HG03442 (cell line): ENCODE results near the gene KANSL3.

Source experiments
- ATAC-seq: cut with Tn5 transposase; IDR thresholded peaks from one replicate; pipeline ENCODE4 v1.9.1; 2021; ENCODE audit warnings: mild to moderate bottlenecking, moderate library complexity; ENCODE audit not compliant: unreplicated experiment

The KANSL3 gene

DNA sequence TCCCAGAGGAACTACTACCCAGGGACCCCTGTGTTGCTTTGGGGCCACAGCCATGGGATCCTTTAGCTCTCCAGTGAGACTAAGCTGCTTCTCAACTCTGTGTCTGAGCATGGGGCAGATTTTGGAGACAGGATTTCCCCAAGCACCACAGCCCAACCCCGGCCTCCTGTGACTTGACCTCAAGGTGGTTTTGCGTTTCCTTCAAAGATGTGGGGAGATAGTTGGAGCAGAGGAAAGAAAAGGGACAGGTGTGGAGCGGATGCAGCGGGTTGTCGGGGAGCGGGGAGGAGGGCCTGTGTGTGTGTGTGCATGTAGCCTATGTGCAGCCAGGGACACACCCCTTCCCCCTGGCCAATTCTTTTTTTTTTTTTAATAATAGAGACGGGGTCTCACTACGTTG, 91.3 kb downstream of the KANSL3 start:
- no peak for ATAC-seq

DNA sequence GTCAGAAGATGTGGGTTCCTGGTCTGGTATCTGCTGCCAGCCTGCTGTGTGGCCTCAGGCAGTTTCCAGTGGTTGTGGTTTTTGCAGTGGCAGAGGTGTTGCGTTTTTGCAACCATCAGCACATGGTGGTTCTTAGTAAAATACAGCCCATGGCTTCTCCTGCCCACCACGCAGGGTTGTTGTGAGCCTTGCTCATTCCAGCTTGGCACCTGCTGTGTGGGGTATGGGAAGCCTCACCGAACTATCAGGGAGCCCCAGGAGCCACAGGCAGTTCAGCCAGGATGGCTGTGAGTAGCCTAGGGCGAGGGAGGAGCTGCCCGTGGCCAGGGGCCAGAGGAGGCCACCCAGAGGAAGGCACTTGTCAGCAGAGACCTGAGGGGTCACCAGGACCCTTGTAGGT, 91.8 kb downstream of the KANSL3 start:
- ATAC-seq, result no peak
